Duodenal mucosa (tissue), 2 donors: ENCODE measurements around the gene DCUN1D3.

Experiments used
- H3K27ac ChIP-seq: one replicate; pipeline ENCODE4 v1.7.0; 2013; ENCODE audit warnings: low read depth, low read length
- H3K27me3 ChIP-seq, 2 donors: one replicate each; pipeline ENCODE4 v1.7.0; 2013; ENCODE audit warnings: low read length in 2 of 2, control low read depth in 1 of 2; ENCODE audit not compliant: insufficient read depth in 2 of 2, control insufficient read depth in 1 of 2
- H3K36me3 ChIP-seq, 2 donors: one replicate each; pipeline ENCODE4 v1.7.0; 2013; ENCODE audit warnings: low read length in 2 of 2, control low read depth in 1 of 2; ENCODE audit not compliant: insufficient read depth in 2 of 2, control insufficient read depth in 1 of 2
- H3K4me1 ChIP-seq, 2 donors: one replicate each; pipeline ENCODE4 v1.7.0; 2013; ENCODE audit warnings: low read length in 2 of 2, control low read depth in 1 of 2; ENCODE audit not compliant: insufficient read depth in 2 of 2, control insufficient read depth in 1 of 2
- H3K4me3 ChIP-seq, 2 donors: one replicate each; pipeline ENCODE4 v1.7.0; 2013; ENCODE audit warnings: low read length in 2 of 2, low read depth in 1 of 2
- H3K9ac ChIP-seq, 2 donors: one replicate each; pipeline ENCODE4 v1.7.0; 2013; ENCODE audit warnings: low read length in 2 of 2, low read depth in 1 of 2
- H3K9me3 ChIP-seq, 2 donors: one replicate each; pipeline ENCODE4 v1.7.0; 2013; ENCODE audit warnings: low read length in 2 of 2, control low read depth in 1 of 2; ENCODE audit not compliant: control insufficient read depth in 1 of 2

DCUN1D3 gene

GRCh38 chr16:20853981-20854620 lies 46.1 kb downstream of the DCUN1D3 start:
- H3K9me3 ChIP-seq = no peaks in the 10 kb centered on the region
- peaks cover 7 to 10% of the 10 kb centered on the region in 2 donors for H3K36me3 ChIP-seq
- H3K4me1 ChIP-seq = no peaks in the 10 kb centered on the region
- H3K27ac ChIP-seq = no peak overlapping the region
- no peak overlapping the region for H3K9ac ChIP-seq
- no peaks in the 10 kb centered on the region for H3K27me3 ChIP-seq
- no peak overlapping the region for H3K4me3 ChIP-seq

DNA sequence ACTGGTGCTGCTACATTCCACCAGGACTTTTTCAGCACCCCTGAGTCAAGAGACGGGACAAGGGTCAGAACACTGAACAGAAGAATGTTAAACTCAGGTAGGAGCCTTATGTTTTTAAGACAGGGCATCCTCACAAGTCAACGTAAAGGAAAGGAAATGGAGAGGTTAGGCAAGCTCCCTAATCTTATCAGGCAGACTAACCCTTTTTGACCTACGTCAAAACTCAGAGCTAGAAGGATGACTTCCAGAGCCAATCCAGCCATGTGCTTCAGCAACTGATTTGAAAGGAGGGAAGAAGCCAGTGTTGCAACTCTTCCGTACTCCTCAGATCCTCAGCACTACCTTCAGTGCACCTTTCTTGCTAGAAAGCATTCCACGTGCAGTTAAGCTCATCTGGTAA lies 47.0 kb downstream of the DCUN1D3 start:
- peaks cover 7 to 10% of the 10 kb centered on the region in 2 donors for H3K36me3 ChIP-seq
- no peaks in the 10 kb centered on the region for H3K27me3 ChIP-seq
- no peaks in the 10 kb centered on the region for H3K4me1 ChIP-seq
- no peak overlapping the region for H3K4me3 ChIP-seq
- no peak overlapping the region for H3K9ac ChIP-seq
- no peak overlapping the region for H3K27ac ChIP-seq
- no peaks in the 10 kb centered on the region for H3K9me3 ChIP-seq

DNA sequence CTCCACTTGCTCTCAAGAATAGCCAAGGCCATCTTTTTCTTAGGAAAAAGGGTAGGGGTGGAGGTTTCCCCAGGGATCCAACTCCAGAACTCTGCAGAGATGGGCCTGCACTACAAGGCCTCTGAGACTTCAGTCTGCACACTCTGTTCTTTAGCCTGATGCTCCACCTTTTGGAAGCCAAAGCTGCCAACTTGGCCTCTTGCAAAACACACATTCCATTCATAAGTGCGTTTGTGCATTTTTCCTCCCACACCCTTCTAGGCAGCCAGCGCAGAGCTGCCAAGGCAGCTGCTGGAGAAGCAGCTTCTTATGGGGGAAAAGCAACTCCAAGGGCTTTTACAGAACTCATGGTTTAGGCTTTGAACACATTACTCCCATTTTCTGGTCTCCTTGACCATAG lies 48.6 kb downstream of the DCUN1D3 start:
- Histone ChIP-seq H3K36me3 (peaks cover 7 to 10% of the 10 kb centered on the region in 2 donors), H3K4me3 (no peak overlapping the region), H3K9me3 (no peaks in the 10 kb centered on the region), H3K27me3 (no peaks in the 10 kb centered on the region), H3K9ac (no peak overlapping the region), H3K4me1 (no peaks in the 10 kb centered on the region), H3K27ac (no peak overlapping the region)

GRCh38 chr16:20850981-20851380 lies 49.2 kb downstream of the DCUN1D3 start:
- H3K27ac ChIP-seq = no peak overlapping the region
- H3K9me3 ChIP-seq = no peaks in the 10 kb centered on the region
- no peaks in the 10 kb centered on the region for H3K4me1 ChIP-seq
- peaks cover 7 to 16% of the 10 kb centered on the region in 2 donors for H3K36me3 ChIP-seq
- no peaks in the 10 kb centered on the region for H3K27me3 ChIP-seq
- no peak overlapping the region for H3K4me3 ChIP-seq
- H3K9ac ChIP-seq = no peak overlapping the region

DNA sequence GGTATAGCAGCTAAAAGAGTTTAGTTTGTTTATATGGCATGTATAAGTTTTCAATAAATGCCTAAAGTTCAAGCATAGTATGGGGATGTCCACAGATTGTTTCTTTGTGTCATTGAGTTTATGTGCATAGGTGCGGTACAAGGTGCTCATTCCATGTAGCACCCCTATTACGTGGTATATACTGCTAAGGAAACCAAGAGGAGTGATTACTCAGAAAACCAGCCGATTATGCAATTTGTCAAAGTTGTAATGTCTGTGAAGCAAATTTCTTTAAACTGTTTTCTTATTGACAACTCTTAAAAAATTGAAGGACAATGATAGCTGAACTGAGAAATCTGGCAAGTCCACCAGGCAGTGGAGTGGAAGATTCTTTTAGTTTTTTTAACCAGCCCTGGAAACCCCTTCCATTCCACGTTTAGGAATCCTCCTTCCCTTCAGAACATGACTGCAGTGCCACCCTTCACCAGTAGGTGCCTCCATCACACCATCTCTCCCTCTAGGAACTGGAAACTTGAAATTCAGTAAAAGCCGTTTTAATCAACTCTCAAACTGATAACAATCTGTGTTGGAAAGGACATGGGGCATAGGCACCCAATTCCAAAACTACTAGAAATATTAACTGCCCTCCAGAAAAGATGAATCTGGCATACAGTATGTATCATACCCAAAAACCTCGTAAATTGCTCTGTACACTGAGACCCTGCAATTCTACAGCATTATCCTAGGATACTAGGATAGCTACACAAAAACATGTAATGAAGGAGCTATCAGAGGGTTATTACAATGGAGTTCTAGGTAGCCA lies 50.4 kb downstream of the DCUN1D3 start:
- Histone ChIP-seq H3K9ac (peak overlapping the region in 1 of 2 donors; percentile 33), H3K4me3 (no peak overlapping the region), H3K27ac (no peak overlapping the region), H3K9me3 (no peaks in the 10 kb centered on the region), H3K27me3 (no peaks in the 10 kb centered on the region), H3K36me3 (peaks cover 0 to 10% of the 10 kb centered on the region in 2 donors), H3K4me1 (no peaks in the 10 kb centered on the region)

- Histone ChIP-seq H3K4me3 (no peak overlapping the region), H3K36me3 (peaks cover 0 to 12% of the 10 kb centered on the region in 2 donors), H3K4me1 (no peaks in the 10 kb centered on the region), H3K9ac (no peak overlapping the region), H3K27ac (no peak overlapping the region), H3K9me3 (no peaks in the 10 kb centered on the region), H3K27me3 (no peaks in the 10 kb centered on the region)
These were observed 52.6 kb downstream of the DCUN1D3 start for GRCh38 chr16:20847550-20847949.

- Histone ChIP-seq H3K4me1 (no peaks in the 10 kb centered on the region), H3K36me3 (peaks cover 0 to 14% of the 10 kb centered on the region in 2 donors), H3K27me3 (no peaks in the 10 kb centered on the region), H3K9me3 (no peaks in the 10 kb centered on the region), H3K27ac (no peak overlapping the region), H3K9ac (no peak overlapping the region), H3K4me3 (no peak overlapping the region)
These were observed 53.6 kb downstream of the DCUN1D3 start for GRCh38 chr16:20846551-20846950.

DNA sequence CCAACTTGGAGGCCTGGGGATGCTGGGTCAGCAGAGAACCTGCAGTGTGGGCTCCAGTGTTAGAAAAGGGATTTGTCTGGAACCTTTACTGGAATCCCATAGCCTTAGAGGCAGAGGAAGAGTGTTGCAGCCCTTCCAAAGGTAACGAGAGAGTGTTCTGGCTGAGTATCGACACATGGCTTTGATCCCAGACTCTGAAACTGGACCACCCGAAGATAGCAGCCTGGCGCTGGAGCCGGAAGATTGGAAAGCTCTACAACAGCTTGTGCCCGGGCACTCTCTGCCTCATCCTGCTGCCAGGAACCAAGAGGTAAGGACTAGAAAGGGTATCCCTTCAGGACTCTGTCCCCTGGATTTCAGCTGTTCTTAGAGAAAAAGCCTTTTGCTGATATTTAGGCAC lies 54.1 kb downstream of the DCUN1D3 start:
- Histone ChIP-seq H3K4me3 (no peak overlapping the region), H3K27me3 (no peaks in the 10 kb centered on the region)

GRCh38 chr16:20844588-20844987 lies 55.6 kb downstream of the DCUN1D3 start:
- Histone ChIP-seq H3K27ac (no peak overlapping the region), H3K36me3 (peaks cover 0 to 14% of the 10 kb centered on the region in 2 donors), H3K4me3 (no peak overlapping the region), H3K9me3 (no peaks in the 10 kb centered on the region), H3K9ac (no peak overlapping the region), H3K27me3 (no peaks in the 10 kb centered on the region), H3K4me1 (no peaks in the 10 kb centered on the region)

More for the DNA sequence above, 54.1 kb downstream of the DCUN1D3 start:
- Histone ChIP-seq H3K9ac (no peak overlapping the region), H3K4me1 (no peaks in the 10 kb centered on the region), H3K9me3 (no peaks in the 10 kb centered on the region), H3K36me3 (peaks cover 0 to 14% of the 10 kb centered on the region in 2 donors), H3K27ac (no peak overlapping the region)

DNA sequence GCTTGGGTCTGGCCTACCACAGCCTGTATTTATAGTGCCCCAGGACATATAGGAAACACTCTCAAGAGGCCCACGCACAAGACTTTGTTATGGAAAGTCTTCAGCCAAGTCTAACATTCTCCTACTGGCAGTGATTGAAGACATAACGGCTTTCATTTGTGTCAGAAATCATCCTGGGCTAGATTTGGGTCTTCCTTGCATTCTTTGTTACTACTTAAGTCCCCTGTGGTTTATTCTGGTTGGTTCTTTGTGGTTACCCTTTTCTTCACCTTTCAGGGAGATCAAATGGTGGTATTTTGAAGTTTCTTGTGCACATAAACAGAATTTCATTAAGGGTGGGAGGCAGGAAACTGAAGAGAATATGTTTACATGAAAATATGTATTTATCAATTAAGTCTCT lies 56.1 kb downstream of the DCUN1D3 start:
- H3K27ac ChIP-seq = no peak overlapping the region
- no peaks in the 10 kb centered on the region for H3K9me3 ChIP-seq
- no peak overlapping the region for H3K9ac ChIP-seq
- peaks cover 0 to 14% of the 10 kb centered on the region in 2 donors for H3K36me3 ChIP-seq
- no peaks in the 10 kb centered on the region for H3K4me1 ChIP-seq
- no peaks in the 10 kb centered on the region for H3K27me3 ChIP-seq
- H3K4me3 ChIP-seq = no peak overlapping the region
